CD4-positive, alpha-beta T cell treated with Interleukin-12 subunit alpha and Interleukin-12 subunit beta, for 1 hour (primary cell): ENCODE data around the gene TNNC1.

Experiments
- DNase-seq: peaks from one replicate; pipeline ENCODE4 v3.0.0-alpha.2; 2020

The TNNC1 gene

DNA sequence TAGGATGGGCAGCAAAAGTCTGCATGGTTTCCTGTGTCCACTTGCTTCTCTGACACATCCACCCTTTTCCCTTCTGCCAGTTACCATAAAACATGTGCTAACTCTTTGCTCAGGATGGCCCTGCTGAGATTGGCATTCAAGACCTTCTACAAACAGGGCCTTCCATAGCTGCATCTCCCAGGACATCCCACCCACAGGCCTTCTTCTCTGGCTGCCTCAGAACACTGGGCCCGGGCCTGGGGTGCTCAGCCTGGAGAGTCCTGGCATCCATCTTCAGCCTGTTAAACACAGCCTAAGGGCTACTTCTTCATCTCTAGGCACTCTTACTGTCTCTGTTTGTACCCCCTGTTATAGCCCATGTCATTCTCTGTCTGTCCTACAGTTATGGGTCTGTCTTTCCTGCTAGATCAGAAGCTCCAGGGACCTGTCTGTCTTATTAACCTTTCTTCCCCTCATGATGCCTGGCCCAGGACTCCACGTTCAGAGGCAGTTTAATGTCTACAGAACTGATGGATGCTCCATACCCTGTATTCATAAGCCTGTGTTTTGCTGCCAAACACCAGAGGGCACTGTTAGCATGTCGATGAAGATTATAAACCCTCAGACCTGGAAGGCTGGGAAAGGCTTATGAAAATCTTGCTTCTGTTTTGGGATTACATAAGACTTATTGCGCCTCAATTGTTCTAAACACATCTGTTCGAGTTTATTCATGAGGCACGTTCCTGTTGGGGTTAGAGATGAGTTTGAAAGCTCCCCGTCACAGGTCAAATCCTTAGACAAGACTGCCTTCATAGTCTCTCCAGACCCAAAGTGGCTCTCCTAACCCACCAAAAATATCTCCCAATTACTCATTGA is 25.5 kb downstream of the TNNC1 start:
- DNase-seq: peak; percentile 57

DNA sequence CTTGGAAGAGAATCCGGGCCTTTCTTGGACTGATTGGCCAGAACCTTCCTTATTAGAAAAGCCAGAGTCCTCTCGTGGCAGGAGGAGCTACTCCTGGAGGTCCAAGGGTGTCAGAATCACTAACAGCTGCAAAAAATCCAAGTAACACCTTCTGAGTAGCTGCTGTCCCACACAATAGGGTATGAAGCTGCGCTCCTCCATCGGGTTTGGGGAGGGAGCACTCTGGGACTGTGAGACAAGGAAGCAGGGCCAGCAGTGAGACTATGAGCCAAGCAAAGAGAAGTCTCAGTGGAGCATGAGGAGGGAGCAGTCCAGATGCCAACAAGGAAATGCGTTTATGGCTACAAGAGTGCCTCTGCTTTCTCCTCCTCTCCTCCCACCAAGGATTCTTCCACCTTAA is 30.7 kb downstream of the TNNC1 start:
- no peak for DNase-seq

DNA sequence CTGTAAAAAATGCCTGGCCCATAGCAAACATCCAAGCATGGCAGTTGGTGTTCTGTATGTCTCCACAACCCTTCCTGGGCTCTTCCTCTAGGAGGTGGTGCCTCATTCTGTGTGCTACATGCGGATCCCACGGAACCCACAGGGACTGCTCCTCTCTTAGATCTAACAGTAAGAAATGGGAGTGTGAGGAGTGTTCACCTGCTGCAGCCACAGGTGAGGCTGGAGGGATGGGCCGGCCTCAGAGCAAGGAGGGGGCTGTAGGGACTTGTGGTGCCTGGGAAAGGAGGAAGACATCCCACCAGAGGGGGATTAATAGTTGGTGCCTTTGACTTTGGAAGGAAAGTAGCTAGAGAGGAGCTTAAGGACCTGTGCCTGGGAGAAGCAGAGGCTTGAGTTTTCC is 31.2 kb downstream of the TNNC1 start:
- no peak for DNase-seq

DNA sequence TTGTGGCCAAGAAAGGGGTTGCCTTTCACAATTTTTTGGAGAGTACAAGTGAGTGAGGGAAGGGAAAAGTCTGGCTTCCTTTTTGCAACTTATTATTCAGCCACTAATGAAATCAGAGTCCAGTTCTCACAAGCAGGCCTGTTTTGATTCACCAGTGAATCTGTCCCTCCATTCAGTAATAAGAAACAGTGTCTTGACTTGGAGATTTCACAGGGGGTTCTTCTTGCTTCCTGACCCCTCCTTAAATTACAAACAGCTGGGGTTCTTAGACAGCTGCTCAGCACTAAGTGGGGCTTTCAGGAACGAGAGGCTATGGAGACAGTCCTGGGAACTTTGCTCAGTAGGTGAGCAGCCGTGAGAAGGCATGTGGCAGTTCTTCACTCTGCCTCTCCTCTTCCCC is 33.5 kb downstream of the TNNC1 start:
- no peak for DNase-seq

DNA sequence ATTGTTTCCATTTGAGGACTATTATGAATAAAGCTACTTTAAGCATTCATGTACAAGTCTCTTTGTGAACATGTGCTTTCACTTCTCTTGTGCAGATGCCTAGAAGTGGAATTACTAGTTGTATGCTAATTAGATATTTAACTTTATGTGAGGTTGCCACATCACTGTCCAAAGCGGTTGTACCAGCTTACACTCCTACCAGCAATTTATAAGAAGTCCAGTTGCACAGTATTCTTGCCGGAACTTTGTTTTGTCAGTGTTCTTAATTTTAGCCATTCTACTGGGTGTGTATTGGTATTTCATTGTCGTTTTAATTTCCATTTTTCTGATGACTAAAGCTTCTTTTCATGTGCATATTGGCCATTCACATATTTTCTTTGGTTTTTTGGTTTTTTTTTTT is 38.0 kb downstream of the TNNC1 start:
- DNase-seq: no peak

DNA sequence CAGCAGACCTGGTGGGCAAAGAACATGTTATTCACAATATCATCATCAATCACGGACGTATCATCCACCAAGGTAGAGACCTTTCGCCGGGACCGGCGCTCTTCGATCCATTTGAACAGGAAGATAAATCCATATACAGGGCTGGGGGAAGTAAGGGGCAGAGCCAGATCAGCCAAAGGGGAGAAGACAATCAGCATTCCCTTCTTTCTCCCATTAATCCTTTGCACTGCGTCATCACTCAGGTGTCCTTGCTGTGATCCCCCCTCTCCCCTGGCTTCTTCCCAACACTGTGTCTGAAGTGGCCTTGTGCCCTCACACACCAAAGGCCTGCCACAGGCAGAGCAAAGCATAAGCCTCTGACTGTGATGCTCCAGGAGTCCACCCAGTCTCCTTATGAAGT is 45.4 kb downstream of the TNNC1 start:
- no peak for DNase-seq

DNA sequence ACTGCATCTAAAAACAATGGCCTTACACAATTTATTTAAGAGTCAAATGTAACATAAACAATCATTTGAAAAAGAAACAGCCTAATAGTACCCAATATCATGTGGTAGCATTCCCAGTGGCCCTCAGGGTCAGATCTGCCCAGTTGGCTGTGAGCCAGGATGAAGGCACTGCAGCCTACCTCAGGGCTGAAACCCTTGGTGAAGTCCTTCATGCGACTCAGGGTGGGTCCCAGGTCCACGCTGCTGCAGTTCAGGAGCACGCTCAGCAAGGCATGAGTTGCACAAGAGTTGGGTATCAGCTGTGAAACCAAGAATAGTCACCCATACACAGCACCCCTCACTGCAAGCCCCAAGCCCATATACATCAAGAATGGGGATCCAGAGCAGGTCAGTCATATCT is 46.1 kb downstream of the TNNC1 start:
- DNase-seq: no peak

DNA sequence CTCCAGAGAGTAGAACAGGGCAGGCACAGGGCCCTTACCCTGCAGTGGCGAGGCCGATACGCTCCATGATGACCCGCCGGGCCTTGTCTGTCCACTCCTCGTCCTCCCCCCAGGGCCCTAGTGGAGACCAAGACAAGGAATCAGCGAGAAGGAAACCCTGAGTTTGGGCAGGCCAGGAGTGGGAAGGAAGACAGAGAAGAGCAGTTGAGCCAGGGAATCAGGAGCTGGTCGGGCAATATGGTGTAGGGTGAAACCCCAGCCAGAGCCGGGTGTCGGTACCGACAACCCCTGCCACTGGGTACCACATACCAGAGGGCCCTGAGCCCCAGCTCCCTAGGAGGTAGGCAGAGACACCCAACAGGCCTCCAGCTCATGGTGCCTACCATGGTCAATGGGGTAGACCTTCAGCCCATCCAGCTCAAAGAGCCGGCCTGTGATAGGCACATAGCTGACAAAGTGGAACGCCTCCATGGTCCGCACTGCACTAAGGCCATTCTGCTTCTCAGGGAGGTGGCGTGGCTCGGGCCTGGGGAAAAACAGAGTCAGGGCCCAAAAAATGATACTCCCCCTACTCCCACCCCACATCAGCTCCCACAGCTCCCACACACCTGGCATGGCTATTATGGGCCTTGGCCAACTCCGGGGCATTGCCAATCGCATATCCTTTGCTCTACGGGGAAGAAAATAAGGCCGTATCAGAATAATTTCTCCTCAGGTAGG is 46.9 kb downstream of the TNNC1 start:
- no peak for DNase-seq

DNA sequence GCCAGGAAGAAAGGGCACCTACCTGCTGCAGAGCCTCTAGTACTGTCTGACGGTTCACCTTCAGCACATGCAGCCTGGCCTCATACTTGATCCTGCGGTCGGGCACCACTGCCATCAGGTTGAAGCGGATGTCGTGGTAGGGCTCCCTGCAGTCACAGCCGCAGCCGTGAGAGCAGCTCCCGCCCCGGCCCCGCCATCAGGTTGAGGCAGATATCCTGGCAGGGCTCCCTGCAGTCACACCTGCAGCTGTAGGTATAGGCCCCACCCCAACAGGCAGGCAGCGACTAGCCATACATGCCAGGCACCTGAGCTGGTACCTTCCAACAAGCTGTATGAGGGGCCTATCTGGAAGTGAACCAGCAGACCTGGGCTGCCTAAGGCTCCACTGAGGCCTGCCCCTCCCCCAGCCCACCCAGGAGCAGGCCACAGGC is 47.6 kb downstream of the TNNC1 start:
- no peak for DNase-seq

DNA sequence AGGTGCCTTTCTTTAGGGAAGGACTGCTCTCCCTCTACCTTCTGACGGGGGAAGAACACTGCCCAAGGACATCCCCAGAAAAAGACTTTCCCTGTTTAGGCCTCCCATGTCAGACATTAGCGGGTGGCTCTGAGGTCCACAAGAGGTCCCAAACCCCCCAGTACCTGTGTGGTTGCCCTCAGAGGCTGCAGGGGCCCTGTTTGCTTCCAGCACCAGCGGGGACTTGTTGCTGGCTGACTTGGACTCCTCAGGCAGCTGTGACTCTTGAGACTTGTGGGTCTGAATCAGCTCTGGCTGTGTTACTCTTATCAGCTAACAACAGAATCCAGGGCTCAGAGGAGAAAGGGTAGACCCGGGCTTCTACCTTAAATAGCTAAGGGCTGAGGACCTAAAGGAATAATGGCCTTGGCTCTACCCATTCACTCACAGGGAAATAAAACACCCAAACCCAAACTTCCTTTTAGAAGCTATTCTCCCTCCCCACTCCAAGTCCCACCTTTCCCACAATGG is 48.2 kb downstream of the TNNC1 start:
- DNase-seq: no peak

DNA sequence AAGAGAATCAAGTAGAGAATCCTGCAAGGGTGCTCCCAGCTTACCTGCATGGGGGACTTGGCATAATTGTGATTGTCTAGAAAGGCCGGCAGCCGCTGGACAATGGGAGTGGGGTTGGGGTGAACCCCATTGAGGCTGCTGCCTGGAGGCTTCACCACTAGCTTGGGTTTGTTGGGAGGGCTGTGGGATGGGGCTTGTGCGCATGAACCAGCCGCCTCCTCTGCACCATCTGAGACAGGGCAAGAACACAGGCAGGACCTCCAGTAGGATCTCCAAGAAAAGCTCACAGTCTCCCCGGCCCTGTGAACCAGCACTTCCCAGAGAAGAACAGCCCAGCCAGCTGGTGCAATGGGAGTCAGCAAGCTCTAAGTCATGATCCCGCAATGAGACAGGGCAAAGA is 48.8 kb downstream of the TNNC1 start:
- no peak for DNase-seq

DNA sequence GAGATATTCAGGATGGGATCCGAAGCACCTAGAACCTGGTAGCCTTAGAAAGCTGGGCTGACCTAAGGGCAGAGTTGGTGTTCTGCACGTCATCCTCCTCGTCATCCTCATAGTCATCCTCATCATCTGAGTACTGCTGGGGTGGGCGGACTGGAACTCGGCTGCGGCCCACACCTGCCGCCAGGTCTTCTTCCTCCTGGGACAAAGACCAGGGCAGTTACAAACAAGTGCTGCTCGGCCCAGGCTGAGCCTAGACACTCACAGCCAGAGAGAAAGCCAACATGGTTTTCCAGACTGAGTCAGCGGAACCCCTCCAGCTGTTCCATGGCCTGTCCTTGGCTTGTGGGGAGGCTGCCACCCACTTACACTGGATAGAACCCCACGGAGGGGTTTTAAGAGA is 49.5 kb downstream of the TNNC1 start:
- no peak for DNase-seq

DNA sequence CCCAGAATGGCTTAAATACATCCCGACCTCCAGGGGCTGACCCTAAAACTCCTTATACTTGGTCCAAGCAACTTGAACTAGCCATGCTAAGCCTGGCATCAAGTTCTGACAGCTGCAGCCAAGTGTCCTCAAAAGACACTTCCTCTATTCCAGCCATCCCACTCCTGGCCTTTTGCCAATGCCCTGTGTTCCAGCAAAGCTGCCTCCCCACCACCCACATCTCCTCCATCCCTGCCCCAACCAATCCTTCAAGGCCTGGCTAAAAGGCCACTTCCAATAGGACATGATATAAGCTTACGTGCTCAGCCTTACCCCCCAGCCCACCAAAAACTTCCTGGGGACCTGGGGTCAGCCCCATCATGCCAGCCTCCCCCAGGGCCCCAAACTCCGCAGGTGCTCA is 49.9 kb downstream of the TNNC1 start:
- no peak for DNase-seq

DNA sequence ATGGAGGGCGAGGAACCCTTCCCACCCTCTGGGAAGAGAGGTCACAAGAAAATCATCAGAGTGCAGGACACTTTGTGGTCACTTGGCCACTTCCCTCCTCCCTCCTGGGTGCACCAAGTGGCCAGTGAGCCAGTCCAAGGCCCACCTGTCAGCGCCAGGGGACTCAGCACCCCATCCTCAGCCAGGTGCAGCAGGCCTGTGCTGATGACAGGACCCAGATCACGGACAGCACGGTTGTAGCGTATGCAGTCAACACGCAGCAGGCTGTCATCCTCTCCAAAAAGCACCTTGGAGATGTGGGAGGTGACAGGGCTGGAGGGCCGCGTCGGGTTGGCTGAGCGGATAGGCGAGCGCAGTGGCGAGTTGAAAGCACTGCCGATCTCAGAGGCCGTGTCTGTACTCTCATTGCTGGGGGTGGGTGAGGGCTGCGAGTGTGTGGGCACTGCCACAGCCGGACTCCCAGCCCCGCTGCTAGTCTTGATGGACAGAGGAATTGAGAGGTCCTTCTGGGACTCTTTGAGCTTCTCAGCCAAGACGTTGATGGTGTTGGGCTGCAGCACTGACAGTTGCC is 50.5 kb downstream of the TNNC1 start:
- no peak for DNase-seq

DNA sequence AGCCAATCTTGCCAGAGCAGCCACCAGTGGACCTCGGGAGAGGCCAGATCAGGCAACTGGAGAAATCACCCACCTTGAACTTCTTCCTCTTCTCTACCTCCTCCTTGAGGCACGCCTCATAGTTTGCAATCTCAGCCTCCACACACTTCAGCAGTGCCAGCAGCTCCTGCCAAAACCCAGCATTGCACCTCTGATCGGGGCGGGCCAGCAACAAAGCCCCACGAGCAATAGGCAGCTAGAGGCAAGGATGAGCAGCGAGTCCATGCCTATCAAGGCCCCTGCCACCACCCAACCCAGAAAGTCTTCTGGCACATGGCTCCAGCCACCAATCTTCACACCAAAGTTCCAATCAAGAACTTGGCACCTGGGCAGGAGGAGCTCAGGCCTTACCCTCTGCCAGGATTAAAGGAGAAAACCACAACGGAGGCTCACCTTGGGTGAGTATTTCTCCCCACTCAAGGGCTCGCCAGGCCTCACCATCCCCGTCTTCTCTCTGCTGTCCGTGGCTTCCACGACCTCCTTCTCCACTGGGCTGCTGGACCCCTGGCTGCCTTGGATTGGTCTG is 51.1 kb downstream of the TNNC1 start:
- no peak for DNase-seq

DNA sequence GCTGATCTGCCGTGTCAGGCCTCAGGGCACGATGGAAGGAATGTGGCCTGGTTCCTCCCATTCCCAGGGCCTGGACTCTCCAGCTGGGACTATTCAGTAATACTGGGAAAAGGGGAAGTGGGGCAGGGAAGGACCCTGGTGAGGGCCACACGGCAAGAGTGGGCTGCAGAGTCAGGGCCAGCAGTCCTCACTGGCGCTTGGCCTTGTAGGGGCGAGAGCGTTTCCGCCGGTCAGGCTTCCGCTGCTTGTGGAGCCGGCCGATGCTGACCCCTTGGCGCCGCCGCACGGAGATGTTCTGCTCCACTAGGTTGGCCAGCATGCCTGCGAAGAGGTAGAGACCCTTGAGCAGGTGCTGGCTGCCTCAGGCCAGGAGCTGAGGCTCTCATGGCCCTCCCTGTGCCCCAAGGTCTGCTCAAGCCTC is 51.7 kb downstream of the TNNC1 start:
- no peak for DNase-seq

DNA sequence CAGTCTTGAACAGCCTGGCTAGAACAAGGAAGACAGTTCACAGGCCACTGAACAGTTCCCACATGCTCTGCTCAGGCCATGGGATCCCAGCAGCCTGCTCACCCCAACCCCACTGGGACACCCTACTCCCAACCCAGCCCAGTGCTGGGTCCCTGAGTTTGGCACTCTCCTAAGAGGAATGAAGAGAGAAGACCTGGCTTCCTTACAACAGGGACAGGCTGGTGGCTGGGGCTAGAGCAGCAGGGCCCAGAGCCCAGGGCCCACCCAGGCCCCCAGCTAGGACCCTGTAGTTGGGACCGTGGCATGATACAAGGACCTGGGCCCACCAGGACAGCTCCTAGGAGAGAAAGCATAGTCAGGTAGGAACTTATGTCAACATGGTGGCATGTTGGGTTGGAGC is 52.3 kb downstream of the TNNC1 start:
- no peak for DNase-seq
